GM19467 (cell line): ENCODE results near the gene TMEM219.

Experiments
- ATAC-seq: cut with Tn5 transposase; IDR thresholded peaks from one replicate; pipeline ENCODE4 v1.9.1; 2021; ENCODE audit warnings: mild to moderate bottlenecking, moderate library complexity; ENCODE audit not compliant: unreplicated experiment

The TMEM219 gene

GRCh38 chr16:29994600-29995323, 32.9 kb downstream of the TMEM219 start:
- peak; percentile 26 for ATAC-seq

DNA sequence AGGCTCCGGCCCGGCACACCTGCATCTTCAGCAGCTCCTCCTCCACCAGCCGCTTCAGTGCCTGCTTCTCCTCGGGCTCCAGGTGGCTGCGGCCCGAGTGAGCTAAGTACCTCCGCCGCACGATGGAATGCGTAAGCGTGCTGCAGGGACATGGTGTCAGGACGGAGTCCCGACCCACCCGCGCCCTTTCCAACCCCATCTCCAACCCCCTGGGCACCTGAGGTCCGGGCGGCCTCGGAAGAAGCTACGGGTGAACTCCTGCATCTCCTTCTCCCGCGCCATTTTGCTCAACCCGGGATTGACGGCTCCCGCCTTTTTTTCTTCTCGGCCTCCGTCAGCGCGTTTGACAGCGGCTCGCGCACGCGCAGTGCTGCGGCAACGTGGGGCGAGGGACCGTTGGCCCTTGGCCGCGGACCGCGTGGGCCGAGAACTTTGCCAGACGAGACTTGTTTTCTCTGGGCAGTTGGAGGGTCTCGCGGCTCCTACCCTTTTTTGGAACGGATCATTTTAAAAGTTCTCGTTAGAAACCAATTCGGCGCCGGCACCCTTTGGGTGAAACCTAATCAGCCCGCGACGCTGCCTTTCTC, 33.5 kb downstream of the TMEM219 start, which contains the start of gene HIRIP3:
TSS of gene HIRIP3 (minus strand) at position 294 of the 587 bp plus-strand sequence. CDS start at position 282, 12 bp downstream.
- peak; percentile 38 for ATAC-seq

DNA sequence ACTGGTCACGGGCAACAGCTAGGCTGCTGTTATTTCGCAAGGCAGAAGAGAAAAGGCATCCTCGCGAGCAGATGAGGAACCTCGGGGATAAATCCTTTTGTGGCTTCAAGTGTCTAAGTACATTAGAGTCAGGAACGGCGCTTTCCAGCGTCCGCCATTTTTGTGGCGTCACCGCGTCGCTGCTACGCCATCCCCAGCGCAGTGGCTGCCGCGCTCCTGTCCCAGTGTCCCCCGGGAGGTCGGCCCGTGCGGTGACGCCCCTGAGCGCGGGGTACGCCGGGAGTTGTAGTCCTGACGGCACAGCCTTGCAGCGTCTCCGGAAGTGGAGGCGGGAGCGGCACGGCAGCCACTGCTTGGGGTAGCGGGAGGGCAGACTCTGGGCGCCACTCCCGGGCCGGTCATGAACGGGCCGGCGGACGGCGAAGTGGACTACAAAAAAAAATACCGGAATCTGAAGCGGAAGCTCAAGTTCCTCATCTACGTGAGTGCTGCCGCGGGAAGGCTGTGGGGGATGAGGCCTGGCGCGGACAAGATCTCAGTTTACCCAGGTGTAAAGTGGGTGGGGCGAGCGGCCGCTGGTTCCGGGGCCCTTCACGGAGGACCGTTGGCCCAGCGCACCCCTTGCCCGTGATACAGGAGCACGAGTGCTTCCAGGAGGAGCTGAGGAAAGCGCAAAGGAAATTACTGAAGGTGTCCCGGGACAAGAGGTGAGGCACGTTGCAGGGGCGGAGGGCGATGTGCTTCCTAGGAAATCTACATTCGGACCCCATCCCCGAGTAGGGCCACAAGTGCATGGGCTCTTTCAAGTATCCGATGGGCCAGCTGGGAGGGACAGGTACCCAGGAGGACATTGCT, 34.3 kb downstream of the TMEM219 start, which contains the start of gene INO80E:
TSS of gene INO80E (plus strand) at position 331 of the 855 bp plus-strand sequence. CDS start at position 401, 70 bp downstream.
- peak; percentile 82 for ATAC-seq

DNA sequence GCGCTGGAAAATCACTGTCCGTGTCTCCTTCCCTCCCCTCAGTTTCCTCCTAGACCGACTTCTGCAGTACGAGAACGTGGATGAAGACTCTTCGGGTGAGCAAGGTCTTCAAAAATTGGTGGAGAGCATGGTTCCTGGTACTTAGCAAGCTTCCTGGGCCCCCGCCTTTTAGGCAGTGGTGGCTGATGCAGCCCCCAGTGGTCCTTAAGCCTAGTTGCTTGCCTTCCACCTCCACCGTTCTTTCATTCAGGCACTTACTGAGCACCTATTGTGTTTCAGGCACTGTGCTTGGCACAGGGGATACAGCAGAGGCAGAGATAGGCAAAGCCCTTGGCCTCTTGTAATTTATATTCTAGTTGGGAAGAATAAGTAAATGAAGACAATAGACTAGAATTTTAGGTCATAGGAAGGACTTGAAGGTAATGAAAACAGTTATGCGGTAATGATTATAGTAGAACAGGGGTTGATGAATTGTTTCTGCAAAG, 34.9 kb downstream of the TMEM219 start:
- ATAC-seq, result no peak

GRCh38 chr16:29999605-30000004, 37.7 kb downstream of the TMEM219 start:
- no peak for ATAC-seq

- ATAC-seq, result no peak
These were observed 39.1 kb downstream of the TMEM219 start for GRCh38 chr16:30000735-30001631.

DNA sequence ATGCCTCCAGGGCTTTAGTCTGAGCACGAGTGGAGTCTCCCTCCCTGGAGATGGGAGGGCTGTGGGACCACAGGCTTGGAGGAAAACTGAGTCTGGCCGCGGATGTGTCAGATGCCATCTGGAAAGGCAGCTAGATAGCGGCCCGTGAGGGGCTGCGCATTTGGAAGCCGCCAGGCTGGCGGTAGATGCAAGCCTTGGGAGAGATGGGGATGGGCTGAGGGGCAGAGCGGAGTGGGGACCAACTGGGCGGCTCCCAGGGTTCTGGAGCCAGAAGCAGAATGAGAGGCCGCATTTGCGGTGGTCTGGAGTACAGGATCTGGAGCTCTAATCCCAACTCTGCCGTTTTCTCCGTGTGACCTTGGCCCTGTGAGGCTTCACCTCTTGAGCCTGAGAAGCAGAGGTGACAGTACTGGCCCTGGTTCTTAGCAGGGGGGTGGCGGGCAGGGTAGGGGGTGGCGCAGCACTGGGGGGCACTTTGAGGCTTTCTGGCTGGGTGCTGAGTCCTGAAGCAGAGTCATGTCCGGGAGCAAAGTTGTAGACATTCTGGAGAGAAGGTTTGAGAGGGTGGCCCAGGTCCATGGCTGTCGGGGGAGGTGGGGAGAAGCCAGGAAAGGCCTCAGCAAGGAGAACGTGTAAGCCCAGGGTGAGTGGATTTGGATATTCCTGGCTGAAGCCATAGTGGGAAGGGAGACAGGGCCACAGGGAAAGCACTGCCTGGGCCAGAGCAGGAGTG, 40.9 kb downstream of the TMEM219 start:
- no peak for ATAC-seq

- ATAC-seq, result no peak
These were observed 42.0 kb downstream of the TMEM219 start for GRCh38 chr16:30003670-30004423.

GRCh38 chr16:30004424-30004776, 42.5 kb downstream of the TMEM219 start:
- ATAC-seq, result no peak

- ATAC-seq, result no peak
These were observed 42.9 kb downstream of the TMEM219 start for GRCh38 chr16:30004811-30005242.

- ATAC-seq, result no peak
These were observed 43.6 kb downstream of the TMEM219 start for GRCh38 chr16:30005341-30006094.

DNA sequence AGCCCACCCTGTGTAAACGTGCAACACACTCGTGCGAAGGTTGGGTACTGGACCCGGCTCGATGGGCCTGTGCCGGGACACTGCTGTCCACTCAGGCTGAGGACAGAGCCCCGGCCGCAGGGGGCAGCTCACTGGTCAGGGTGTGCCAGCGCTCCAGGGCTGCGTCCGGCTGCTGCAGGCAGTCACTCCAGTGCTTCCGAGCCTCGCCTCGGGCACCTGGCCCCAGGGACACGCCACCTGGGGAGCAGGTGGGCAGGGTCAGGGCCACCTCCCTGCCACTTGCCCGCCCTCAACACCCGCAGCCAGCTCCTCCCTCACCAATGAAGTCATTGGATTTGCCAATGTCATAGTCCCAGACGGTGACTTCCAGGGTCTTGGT, 44.2 kb downstream of the TMEM219 start:
- no peak for ATAC-seq

GRCh38 chr16:30006659-30007377, 44.9 kb downstream of the TMEM219 start:
- ATAC-seq, result no peak

DNA sequence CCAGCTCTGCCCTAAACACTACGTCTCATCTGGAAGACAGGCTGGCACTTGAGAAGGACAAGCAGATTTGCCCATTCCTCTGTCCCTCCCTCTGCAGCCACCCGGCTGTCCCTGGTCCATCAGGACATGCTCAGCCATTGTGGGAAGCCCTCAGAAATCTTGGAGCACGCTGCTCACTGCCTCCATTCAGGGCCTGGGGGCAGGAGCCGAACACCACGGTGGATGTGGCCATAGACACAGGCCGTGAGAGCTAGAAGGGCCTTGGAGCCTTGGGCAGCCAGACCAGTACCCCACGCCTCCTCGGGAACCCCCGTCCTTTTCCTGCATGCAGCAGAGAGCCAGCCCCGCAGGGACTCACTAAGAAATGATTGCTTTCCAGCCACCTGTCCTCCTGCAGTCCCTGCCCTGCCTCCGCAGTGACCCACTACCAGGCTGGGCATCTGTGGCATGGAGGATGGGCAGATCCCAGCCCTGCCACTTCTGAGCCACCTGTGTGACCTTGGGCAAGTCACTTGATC, 45.6 kb downstream of the TMEM219 start:
- ATAC-seq, result no peak

GRCh38 chr16:30009085-30009862, 47.4 kb downstream of the TMEM219 start:
- no peak for ATAC-seq

DNA sequence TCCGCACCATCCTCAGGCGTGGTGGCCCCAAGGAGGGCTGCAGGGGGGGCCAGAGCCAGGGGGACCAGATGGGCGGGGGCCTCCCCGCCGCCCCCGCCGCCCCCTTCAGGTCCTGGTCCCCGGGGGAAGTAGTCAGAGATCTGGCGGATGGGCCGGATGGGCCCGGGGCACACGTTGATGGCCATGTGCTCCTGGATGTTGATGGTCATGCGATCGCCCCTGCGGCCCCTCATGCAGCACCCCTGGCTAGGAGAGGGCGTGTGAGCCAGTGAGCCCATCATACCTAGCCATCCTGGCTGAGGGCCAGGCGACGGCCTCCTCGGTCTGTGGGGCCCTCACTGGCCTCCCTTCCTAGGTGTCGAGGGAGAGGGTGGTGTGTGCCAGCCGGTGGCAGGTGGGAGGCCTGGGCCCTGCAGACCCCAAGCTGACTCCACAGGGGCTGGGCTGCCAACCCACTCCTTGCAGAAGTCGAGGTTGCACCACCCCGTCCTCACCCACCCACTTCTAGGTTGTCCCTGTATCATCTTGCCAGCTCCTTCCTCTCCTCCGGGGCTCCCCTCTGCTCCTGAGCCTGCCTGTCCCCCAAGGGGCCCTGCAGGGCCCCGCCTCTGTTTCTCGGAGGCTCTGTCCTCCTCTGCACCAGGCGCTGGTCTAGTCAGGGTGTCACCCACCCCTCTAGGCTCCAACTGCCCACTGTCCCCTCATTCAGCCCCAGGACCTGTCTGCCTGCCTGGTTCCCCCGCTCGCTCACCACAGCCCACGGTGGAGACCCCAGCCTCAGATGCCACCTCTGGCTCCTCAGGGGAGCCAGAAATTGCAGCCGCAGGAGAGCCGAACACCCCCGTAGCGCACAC, 48.3 kb downstream of the TMEM219 start:
- ATAC-seq, result no peak
